Measurements from ENCODE around the gene ADAMTS2.

GRCh38 chr5:179228341-179229121, 116.7 kb downstream of the ADAMTS2 start:
- TF ChIP-seq CTCF (IDR thresholded peaks at IDR 0.05), result no peak
- no peak for TF ChIP-seq POLR2A (IDR thresholded peaks at IDR 0.05)
